Astrocyte (in vitro differentiated cells and primary cell): ENCODE data around the gene TRIL. TPM values are rescaled to one million over a fixed set of nuclear protein-coding genes. Genes with fewer than 3 reads are reported as not detected.

Experiments used
- DNase-seq: peaks from one replicate; pipeline ENCODE4 v3.0.0-alpha.2; 2010; ENCODE audit warnings: low read depth
- FAIRE-seq: peaks from 2 replicates; lab custom pipeline; 2011; peaks lifted over from hg19 to GRCh38; lab: Jason Lieb, UNC
- H2AFZ ChIP-seq: 2 replicates; pipeline ENCODE4 v1.6.0; 2012; ENCODE audit warnings: low read depth, low read length, inconsistent platforms
- H3K27ac ChIP-seq: 2 replicates; pipeline ENCODE4 v1.5.1; 2011; ENCODE audit warnings: low read depth, low read length, inconsistent platforms
- H3K27me3 ChIP-seq: 2 replicates; pipeline ENCODE4 v1.6.0; 2011; ENCODE audit warnings: low read length, inconsistent platforms; ENCODE audit not compliant: insufficient read depth
- H3K36me3 ChIP-seq: 2 replicates; pipeline ENCODE4 v1.5.1; 2011; ENCODE audit warnings: low read length, inconsistent platforms; ENCODE audit not compliant: insufficient read depth
- H3K4me1 ChIP-seq: 2 replicates; pipeline ENCODE4 v1.5.1; 2011; ENCODE audit warnings: low read length, inconsistent platforms; ENCODE audit not compliant: insufficient read depth
- H3K4me2 ChIP-seq: 2 replicates; pipeline ENCODE4 v1.6.0; 2012; ENCODE audit warnings: low read length, inconsistent platforms
- H3K4me3 ChIP-seq: 2 replicates; pipeline ENCODE4 v1.5.1; 2011; ENCODE audit warnings: low read depth, mild to moderate bottlenecking, low read length, inconsistent platforms; ENCODE audit not compliant: insufficient read depth
- H3K79me2 ChIP-seq: 2 replicates; pipeline ENCODE4 v1.6.0; 2012; ENCODE audit warnings: mild to moderate bottlenecking, low read length, inconsistent platforms; ENCODE audit not compliant: insufficient read depth
- H3K9ac ChIP-seq: 2 replicates; pipeline ENCODE4 v1.6.0; 2012; ENCODE audit warnings: mild to moderate bottlenecking, low read length, inconsistent platforms
- H3K9me3 ChIP-seq: 2 replicates; pipeline ENCODE4 v1.5.1; 2012; ENCODE audit warnings: low read depth, mild to moderate bottlenecking, low read length, inconsistent platforms; ENCODE audit not compliant: insufficient read depth
- H4K20me1 ChIP-seq: 2 replicates; pipeline ENCODE4 v1.6.0; 2012; ENCODE audit warnings: low read length, inconsistent platforms; ENCODE audit not compliant: insufficient read depth
- H3K27ac Mint-ChIP-seq: one replicate; pipeline ENCODE4 v1.8.0; 2021; ENCODE audit warnings: mild to moderate bottlenecking, mixed read lengths; ENCODE audit not compliant: unreplicated experiment
- H3K27me3 Mint-ChIP-seq: one replicate; pipeline ENCODE4 v1.8.0; 2021; ENCODE audit warnings: low read depth, mixed read lengths; ENCODE audit not compliant: unreplicated experiment
- H3K36me3 Mint-ChIP-seq: one replicate; pipeline ENCODE4 v1.8.0; 2021; ENCODE audit warnings: low read depth, mixed read lengths; ENCODE audit not compliant: unreplicated experiment
- H3K4me1 Mint-ChIP-seq: one replicate; pipeline ENCODE4 v1.8.0; 2021; ENCODE audit warnings: low read depth, mixed read lengths; ENCODE audit not compliant: unreplicated experiment
- H3K4me3 Mint-ChIP-seq: one replicate; pipeline ENCODE4 v1.8.0; 2021; ENCODE audit warnings: mild to moderate bottlenecking, moderate library complexity, mixed read lengths; ENCODE audit not compliant: unreplicated experiment
- H3K9me3 Mint-ChIP-seq: one replicate; pipeline ENCODE4 v1.8.0; 2021; ENCODE audit warnings: mild to moderate bottlenecking, mixed read lengths; ENCODE audit not compliant: unreplicated experiment
- EZH2 ChIP-seq: IDR thresholded peaks from 2 replicates; pipeline ENCODE4 v1.6.1; 2012; ENCODE audit warnings: mild to moderate bottlenecking, low read length, inconsistent platforms; ENCODE audit not compliant: insufficient read depth
- total RNA-seq: library from RNA; stranded (reverse); gene quantifications from 2 replicates; pipeline ENCODE4 v1.2.1, GENCODE V29; 2021
- TF ChIP-seq, protein P1 (sequence below): IDR thresholded peaks from 2 replicates; pipeline ENCODE4 v1.5.1; 2011; ENCODE audit warnings: low read depth, mild to moderate bottlenecking, inconsistent platforms, low read length, moderate library complexity; ENCODE audit not compliant: insufficient read depth

TRIL gene
- total RNA-seq, 1 donor from 2014 or later = 0.45 TPM

DNA sequence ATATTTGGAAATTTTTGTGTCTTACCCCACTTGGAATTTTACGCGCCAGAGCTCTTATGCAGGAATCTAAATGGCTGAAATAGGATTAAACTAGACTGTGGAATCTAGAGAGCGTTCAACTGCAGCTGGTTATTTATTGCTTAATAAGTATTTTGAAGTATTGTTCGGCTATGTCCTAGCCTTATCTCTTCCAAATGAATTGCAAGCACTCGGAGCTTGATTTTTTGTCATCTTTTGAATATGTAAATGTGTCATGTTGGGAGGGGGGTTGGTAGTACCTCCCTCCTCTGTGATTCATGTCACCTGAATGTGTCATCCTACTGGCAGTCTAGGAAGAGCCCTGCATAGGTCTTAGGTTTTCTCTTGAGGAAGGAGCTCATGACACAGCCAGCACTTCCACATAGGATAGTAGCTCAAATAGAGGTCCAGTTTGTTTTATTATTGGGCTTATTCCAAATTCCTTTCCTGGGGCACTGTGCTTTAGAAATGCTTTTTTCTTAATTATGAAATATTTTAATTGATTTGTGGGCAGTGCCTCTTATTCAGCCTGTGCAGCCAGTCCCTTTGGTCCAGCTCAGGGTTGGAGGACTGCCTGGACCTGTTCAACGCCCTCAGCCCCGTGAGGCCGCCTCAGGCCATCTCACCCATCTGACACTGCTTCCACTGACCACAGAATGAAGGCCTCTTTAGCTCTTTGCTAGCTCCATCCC lies 22.5 kb upstream of the TRIL start:
- Histone ChIP-seq H3K9me3 (no peaks in the 10 kb centered on the region), H4K20me1 (no peaks in the 10 kb centered on the region), H3K4me2 (no peak overlapping the region), H3K36me3 (no peaks in the 10 kb centered on the region), H3K9ac (no peak overlapping the region), H3K27ac (no peak overlapping the region), H2AFZ (no peak overlapping the region), H3K79me2 (no peaks in the 10 kb centered on the region), H3K27me3 (no peaks in the 10 kb centered on the region), H3K4me3 (no peak overlapping the region), H3K4me1 (peaks cover 5% of the 10 kb centered on the region)
- no peak for TF ChIP-seq EZH2
- TF ChIP-seq, protein P1, sequence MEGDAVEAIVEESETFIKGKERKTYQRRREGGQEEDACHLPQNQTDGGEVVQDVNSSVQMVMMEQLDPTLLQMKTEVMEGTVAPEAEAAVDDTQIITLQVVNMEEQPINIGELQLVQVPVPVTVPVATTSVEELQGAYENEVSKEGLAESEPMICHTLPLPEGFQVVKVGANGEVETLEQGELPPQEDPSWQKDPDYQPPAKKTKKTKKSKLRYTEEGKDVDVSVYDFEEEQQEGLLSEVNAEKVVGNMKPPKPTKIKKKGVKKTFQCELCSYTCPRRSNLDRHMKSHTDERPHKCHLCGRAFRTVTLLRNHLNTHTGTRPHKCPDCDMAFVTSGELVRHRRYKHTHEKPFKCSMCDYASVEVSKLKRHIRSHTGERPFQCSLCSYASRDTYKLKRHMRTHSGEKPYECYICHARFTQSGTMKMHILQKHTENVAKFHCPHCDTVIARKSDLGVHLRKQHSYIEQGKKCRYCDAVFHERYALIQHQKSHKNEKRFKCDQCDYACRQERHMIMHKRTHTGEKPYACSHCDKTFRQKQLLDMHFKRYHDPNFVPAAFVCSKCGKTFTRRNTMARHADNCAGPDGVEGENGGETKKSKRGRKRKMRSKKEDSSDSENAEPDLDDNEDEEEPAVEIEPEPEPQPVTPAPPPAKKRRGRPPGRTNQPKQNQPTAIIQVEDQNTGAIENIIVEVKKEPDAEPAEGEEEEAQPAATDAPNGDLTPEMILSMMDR = no peak
- DNase-seq (no peak), FAIRE-seq (no peak)
- no peak overlapping the region for H3K4me3 Mint-ChIP-seq
- peaks cover 10% of the 10 kb centered on the region for H3K4me1 Mint-ChIP-seq
- peaks cover 10% of the 10 kb centered on the region for H3K9me3 Mint-ChIP-seq
- no peaks in the 10 kb centered on the region for H3K27me3 Mint-ChIP-seq
- no peaks in the 10 kb centered on the region for H3K36me3 Mint-ChIP-seq
- H3K27ac Mint-ChIP-seq = no peak overlapping the region

DNA sequence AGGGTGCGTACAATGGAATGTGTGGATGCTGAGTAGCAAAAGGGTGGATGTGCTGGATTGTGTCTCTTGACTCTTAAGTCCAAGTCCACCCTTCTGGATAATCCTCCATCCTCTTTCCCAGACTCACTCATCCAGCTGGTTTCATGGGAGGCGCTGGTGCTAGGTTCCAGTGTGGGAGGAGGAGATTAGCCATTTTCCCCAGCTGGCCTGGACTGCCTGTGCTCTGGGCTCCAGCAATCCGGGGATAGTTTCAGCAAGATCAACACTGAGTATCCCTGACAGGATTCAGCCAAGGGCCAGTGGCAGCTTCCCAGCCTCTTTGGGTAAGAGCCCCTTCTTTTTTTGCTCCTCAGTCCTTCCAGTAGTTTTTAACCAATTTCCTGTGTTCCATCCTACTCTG lies 21.6 kb upstream of the TRIL start:
- TF ChIP-seq, protein P1 = no peak
- no peak for TF ChIP-seq EZH2
- H3K4me3 ChIP-seq = no peak overlapping the region
- no peaks in the 10 kb centered on the region for H3K36me3 ChIP-seq
- no peak for DNase-seq
- no peak overlapping the region for H3K27ac ChIP-seq
- peaks cover 10% of the 10 kb centered on the region for H3K9me3 Mint-ChIP-seq
- no peak overlapping the region for H3K9ac ChIP-seq
- FAIRE-seq = no peak
- H3K27me3 Mint-ChIP-seq = no peaks in the 10 kb centered on the region
- no peak overlapping the region for H3K4me3 Mint-ChIP-seq
- H3K36me3 Mint-ChIP-seq = no peaks in the 10 kb centered on the region
- no peak overlapping the region for H2AFZ ChIP-seq
- peaks cover 7% of the 10 kb centered on the region for H3K4me1 Mint-ChIP-seq
- no peaks in the 10 kb centered on the region for H3K79me2 ChIP-seq
- no peak overlapping the region for H3K4me2 ChIP-seq
- no peaks in the 10 kb centered on the region for H4K20me1 ChIP-seq
- H3K27ac Mint-ChIP-seq = no peak overlapping the region
- peaks cover 2% of the 10 kb centered on the region for H3K4me1 ChIP-seq
- no peaks in the 10 kb centered on the region for H3K27me3 ChIP-seq
- peaks cover 2% of the 10 kb centered on the region for H3K9me3 ChIP-seq

DNA sequence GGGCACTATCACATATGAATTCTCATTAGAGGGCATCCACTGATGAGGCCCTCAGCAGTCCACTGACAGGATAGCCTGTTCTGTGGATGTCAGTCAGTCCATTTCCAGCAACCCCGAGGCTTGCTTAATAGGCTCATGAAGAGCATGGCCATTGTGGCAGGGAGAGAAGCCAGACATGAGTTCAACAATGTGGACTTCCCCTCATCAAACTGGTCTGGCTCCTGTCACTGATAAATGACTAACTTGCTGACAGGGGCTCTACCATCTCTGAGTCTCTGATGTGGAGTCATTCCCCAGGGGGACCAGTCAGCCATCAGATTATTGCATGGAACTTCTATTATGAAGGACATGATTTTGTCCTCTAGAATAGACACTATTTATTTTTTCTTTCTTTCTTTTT lies 19.8 kb upstream of the TRIL start:
- Mint-ChIP-seq H3K4me1 (no peaks in the 10 kb centered on the region), H3K9me3 (peaks cover 20% of the 10 kb centered on the region), H3K36me3 (no peaks in the 10 kb centered on the region), H3K4me3 (no peak overlapping the region), H3K27me3 (no peaks in the 10 kb centered on the region), H3K27ac (no peak overlapping the region)
- Histone ChIP-seq H3K27ac (no peak overlapping the region), H3K4me2 (no peak overlapping the region), H3K9me3 (peaks cover 13% of the 10 kb centered on the region), H2AFZ (no peak overlapping the region), H3K4me1 (no peaks in the 10 kb centered on the region), H3K79me2 (no peaks in the 10 kb centered on the region), H3K9ac (no peak overlapping the region), H3K4me3 (no peak overlapping the region), H3K27me3 (no peaks in the 10 kb centered on the region), H3K36me3 (no peaks in the 10 kb centered on the region), H4K20me1 (no peaks in the 10 kb centered on the region)
- no peak for DNase-seq
- no peak for FAIRE-seq
- no peak for TF ChIP-seq EZH2
- TF ChIP-seq, protein P1 = no peak
